Measurements from ENCODE around the gene ALDH1A3.

Gene ALDH1A3

GRCh38 chr15:100901296-100901695 is 21.7 kb downstream of the ALDH1A3 start:
- H3K4me3 ChIP-seq (ENCODE audit: low read depth, low read length): no peak overlapping the region
- no peak for TF ChIP-seq CTCF (IDR thresholded peaks at IDR 0.05; ENCODE audit: low read depth, low read length, missing control alignments)
- DNase-seq (ENCODE audit: low read depth): no peak

GRCh38 chr15:100901702-100902435 is 22.2 kb downstream of the ALDH1A3 start:
- no peak overlapping the region for H3K4me3 ChIP-seq (ENCODE audit: low read depth, low read length)
- TF ChIP-seq CTCF (IDR thresholded peaks at IDR 0.05; ENCODE audit: low read depth, low read length, missing control alignments): no peak
- no peak for DNase-seq (ENCODE audit: low read depth)

GRCh38 chr15:100902436-100903167 is 23.0 kb downstream of the ALDH1A3 start:
- H3K4me3 ChIP-seq (ENCODE audit: low read depth, low read length): no peak overlapping the region
- no peak for DNase-seq (ENCODE audit: low read depth)
- no peak for TF ChIP-seq CTCF (IDR thresholded peaks at IDR 0.05; ENCODE audit: low read depth, low read length, missing control alignments)

GRCh38 chr15:100903168-100903554 is 23.5 kb downstream of the ALDH1A3 start:
- no peak for TF ChIP-seq CTCF (IDR thresholded peaks at IDR 0.05; ENCODE audit: low read depth, low read length, missing control alignments)
- DNase-seq (ENCODE audit: low read depth): no peak
- no peak overlapping the region for H3K4me3 ChIP-seq (ENCODE audit: low read depth, low read length)

GRCh38 chr15:100905850-100906249 is 26.2 kb downstream of the ALDH1A3 start:
- no peak for TF ChIP-seq CTCF (IDR thresholded peaks at IDR 0.05; ENCODE audit: low read depth, low read length, missing control alignments)
- no peak overlapping the region for H3K4me3 ChIP-seq (ENCODE audit: low read depth, low read length)
- DNase-seq (ENCODE audit: low read depth): no peak

GRCh38 chr15:100908466-100908865 is 28.8 kb downstream of the ALDH1A3 start:
- no peak overlapping the region for H3K4me3 ChIP-seq (ENCODE audit: low read depth, low read length)
- no peak for DNase-seq (ENCODE audit: low read depth)
- no peak for TF ChIP-seq CTCF (IDR thresholded peaks at IDR 0.05; ENCODE audit: low read depth, low read length, missing control alignments)
